Loucy (cell line): ENCODE data around the gene RIT2.

Source experiments
- H2AFZ ChIP-seq: fragments of 200-600 bp; sonication (generic); 2 replicates; pipeline ENCODE4 v1.6.0; 2016; ENCODE audit warnings: antibody characterized with exemption, mild to moderate bottlenecking, low read length, moderate library complexity
- H3F3A ChIP-seq: fragments of 200-600 bp; 2 replicates; pipeline ENCODE4 v1.6.0; 2016; ENCODE audit warnings: antibody characterized with exemption, low read depth, mild to moderate bottlenecking
- H3K27me3 ChIP-seq: fragments of 200-600 bp; sonication (generic); 2 replicates; pipeline ENCODE4 v1.6.1; 2014; ENCODE audit warnings: low read length, mild to moderate bottlenecking; ENCODE audit not compliant: insufficient read depth, poor library complexity, severe bottlenecking
- H3K36me3 ChIP-seq: fragments of 200-600 bp; sonication (generic); 2 replicates; pipeline ENCODE4 v1.6.1; 2016; ENCODE audit warnings: low read length; ENCODE audit not compliant: insufficient read depth
- H3K4me1 ChIP-seq: fragments of 200-600 bp; sonication (generic); 2 replicates; pipeline ENCODE4 v1.5.1; 2014; ENCODE audit warnings: low read length, mild to moderate bottlenecking; ENCODE audit not compliant: insufficient read depth, poor library complexity, severe bottlenecking
- H3K4me2 ChIP-seq: fragments of 200-600 bp; sonication (generic); 2 replicates; pipeline ENCODE4 v1.6.0; 2014; ENCODE audit warnings: antibody characterized with exemption, low read length, low read depth, mild to moderate bottlenecking; ENCODE audit not compliant: poor library complexity, severe bottlenecking
- H3K4me3 ChIP-seq: fragments of 200-600 bp; sonication (generic); 2 replicates; pipeline ENCODE4 v1.5.1; 2014; ENCODE audit warnings: low read length, mild to moderate bottlenecking, mixed read lengths; ENCODE audit not compliant: poor library complexity, severe bottlenecking
- H3K79me2 ChIP-seq: fragments of 200-600 bp; sonication (generic); 2 replicates; pipeline ENCODE4 v1.6.1; 2014; ENCODE audit warnings: low read length; ENCODE audit not compliant: insufficient read depth
- H3K9ac ChIP-seq: fragments of 200-600 bp; sonication (generic); 2 replicates; pipeline ENCODE4 v1.6.0; 2014; ENCODE audit warnings: mild to moderate bottlenecking, low read depth, low read length, moderate library complexity; ENCODE audit not compliant: poor library complexity, severe bottlenecking
- H3K9me2 ChIP-seq: fragments of 200-600 bp; sonication (generic); replicated peaks from 2 replicates; pipeline ENCODE4 v1.6.1; 2016; ENCODE audit warnings: low read depth, low read length, mixed read lengths
- H3K9me3 ChIP-seq: fragments of 200-600 bp; sonication (generic); 2 replicates; pipeline ENCODE4 v1.6.1; 2014; ENCODE audit warnings: mild to moderate bottlenecking, antibody characterized with exemption, low read length, low read depth; ENCODE audit not compliant: insufficient read depth
- H4K20me1 ChIP-seq: fragments of 200-600 bp; sonication (generic); 2 replicates; pipeline ENCODE4 v1.6.0; 2014; ENCODE audit warnings: antibody characterized with exemption, low read length, mild to moderate bottlenecking; ENCODE audit not compliant: insufficient read depth, poor library complexity, severe bottlenecking
- EZH2phosphoT487 ChIP-seq: fragments of 200-600 bp; IDR thresholded peaks from 2 replicates; pipeline ENCODE4 v1.6.1; 2018; ENCODE audit warnings: antibody characterized with exemption, mild to moderate bottlenecking, moderate library complexity, borderline replicate concordance
- TF ChIP-seq, protein P1 (sequence below): fragments of 200-600 bp; sonication (generic); conservative IDR thresholded peaks from 2 replicates; pipeline ENCODE4 v1.5.1; 2014; ENCODE audit warnings: mild to moderate bottlenecking, antibody characterized with exemption, low read length

The RIT2 gene

DNA sequence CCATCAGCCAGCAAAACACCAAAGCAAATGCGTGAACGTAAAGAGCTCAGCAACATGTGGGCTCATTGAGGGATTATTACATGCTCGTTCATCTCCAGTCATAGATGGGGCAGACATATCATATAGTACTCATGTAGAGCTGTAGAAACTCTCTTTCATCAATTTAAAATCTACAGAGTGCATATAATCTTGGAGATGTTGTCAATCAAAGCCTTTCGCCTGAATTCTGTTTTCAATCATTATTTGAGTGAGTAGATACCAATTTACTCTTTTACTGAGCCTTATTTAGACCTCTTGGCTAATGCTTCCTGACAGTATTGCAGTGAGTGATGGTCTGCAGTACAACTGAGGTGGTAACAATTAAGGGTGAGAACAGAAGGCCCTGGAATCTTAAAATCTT is 7.0 kb downstream of the RIT2 start:
- Histone ChIP-seq H4K20me1 (no peaks in the 10 kb centered on the region), H3K27me3 (no peaks in the 10 kb centered on the region), H3K9me2 (no peaks in the 10 kb centered on the region), H3K9ac (no peak overlapping the region), H3K79me2 (no peaks in the 10 kb centered on the region), H3K36me3 (no peaks in the 10 kb centered on the region), H3K9me3 (no peaks in the 10 kb centered on the region), H2AFZ (no peak overlapping the region), H3K4me2 (no peak overlapping the region), H3F3A (no peaks in the 10 kb centered on the region), H3K4me3 (no peak overlapping the region), H3K4me1 (no peaks in the 10 kb centered on the region)
- TF ChIP-seq EZH2phosphoT487, result no peak
- TF ChIP-seq, protein P1, sequence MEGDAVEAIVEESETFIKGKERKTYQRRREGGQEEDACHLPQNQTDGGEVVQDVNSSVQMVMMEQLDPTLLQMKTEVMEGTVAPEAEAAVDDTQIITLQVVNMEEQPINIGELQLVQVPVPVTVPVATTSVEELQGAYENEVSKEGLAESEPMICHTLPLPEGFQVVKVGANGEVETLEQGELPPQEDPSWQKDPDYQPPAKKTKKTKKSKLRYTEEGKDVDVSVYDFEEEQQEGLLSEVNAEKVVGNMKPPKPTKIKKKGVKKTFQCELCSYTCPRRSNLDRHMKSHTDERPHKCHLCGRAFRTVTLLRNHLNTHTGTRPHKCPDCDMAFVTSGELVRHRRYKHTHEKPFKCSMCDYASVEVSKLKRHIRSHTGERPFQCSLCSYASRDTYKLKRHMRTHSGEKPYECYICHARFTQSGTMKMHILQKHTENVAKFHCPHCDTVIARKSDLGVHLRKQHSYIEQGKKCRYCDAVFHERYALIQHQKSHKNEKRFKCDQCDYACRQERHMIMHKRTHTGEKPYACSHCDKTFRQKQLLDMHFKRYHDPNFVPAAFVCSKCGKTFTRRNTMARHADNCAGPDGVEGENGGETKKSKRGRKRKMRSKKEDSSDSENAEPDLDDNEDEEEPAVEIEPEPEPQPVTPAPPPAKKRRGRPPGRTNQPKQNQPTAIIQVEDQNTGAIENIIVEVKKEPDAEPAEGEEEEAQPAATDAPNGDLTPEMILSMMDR, result no peak

DNA sequence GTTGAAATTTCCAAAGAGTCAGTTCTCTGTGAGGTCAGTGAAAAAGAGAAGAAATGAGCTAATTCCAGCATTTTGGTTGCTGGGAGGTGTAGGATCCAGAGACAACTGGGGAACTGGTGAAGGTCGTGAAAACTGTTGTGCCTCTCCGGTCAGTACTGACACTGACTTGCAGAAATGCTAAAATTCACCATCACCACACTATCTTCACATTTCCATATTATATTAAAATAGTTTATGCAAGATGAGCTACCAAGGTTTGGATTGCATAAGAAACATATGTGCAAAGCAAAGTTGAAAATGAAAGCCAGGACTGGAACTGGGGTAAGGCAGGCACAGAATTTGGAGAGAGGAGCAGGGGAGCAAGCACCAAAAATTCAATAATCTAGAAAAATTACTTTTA is 21.8 kb downstream of the RIT2 start:
- Histone ChIP-seq H3K4me2 (no peak overlapping the region), H2AFZ (no peak overlapping the region), H3K9me3 (no peaks in the 10 kb centered on the region), H3K27me3 (no peaks in the 10 kb centered on the region), H3K4me1 (no peaks in the 10 kb centered on the region), H4K20me1 (no peaks in the 10 kb centered on the region), H3K9ac (no peak overlapping the region), H3K4me3 (no peak overlapping the region), H3K36me3 (no peaks in the 10 kb centered on the region), H3F3A (no peaks in the 10 kb centered on the region), H3K9me2 (no peaks in the 10 kb centered on the region), H3K79me2 (no peaks in the 10 kb centered on the region)
- no peak for TF ChIP-seq EZH2phosphoT487
- TF ChIP-seq, protein P1, result no peak

DNA sequence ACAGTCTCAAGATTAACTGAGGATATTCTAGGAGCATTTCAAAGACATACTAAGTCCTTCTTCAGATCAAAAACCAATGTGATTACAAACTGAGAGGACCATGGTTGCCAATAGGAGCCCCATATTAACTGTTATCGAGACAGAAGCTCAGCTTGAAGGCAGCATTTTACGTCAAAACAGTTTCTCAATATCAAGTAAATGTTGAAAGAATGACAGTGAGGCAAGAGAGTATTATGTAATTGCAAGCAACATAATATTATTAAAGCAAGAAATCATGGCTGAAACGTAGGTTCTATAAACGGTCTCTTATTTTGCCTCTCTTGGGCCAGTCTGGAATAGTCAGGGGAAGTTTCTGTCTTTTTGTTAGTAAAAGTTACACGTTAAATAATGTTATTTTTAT is 22.9 kb downstream of the RIT2 start:
- no peaks in the 10 kb centered on the region for H3K9me2 ChIP-seq
- TF ChIP-seq, protein P1, result no peak
- no peaks in the 10 kb centered on the region for H3K4me1 ChIP-seq
- H3K27me3 ChIP-seq, result no peaks in the 10 kb centered on the region
- no peaks in the 10 kb centered on the region for H3K36me3 ChIP-seq
- no peak overlapping the region for H2AFZ ChIP-seq
- no peak overlapping the region for H3K4me2 ChIP-seq
- H3K9me3 ChIP-seq, result no peaks in the 10 kb centered on the region
- no peak overlapping the region for H3K4me3 ChIP-seq
- no peak overlapping the region for H3K9ac ChIP-seq
- H3K79me2 ChIP-seq, result no peaks in the 10 kb centered on the region
- no peaks in the 10 kb centered on the region for H4K20me1 ChIP-seq
- H3F3A ChIP-seq, result no peaks in the 10 kb centered on the region
